D721Med (cell line): Measurements from ENCODE around the gene TMOD2.

Experiments
- DNase-seq: peaks from one replicate; pipeline ENCODE4 v3.0.0; 2011; ENCODE audit warnings: low spot score; ENCODE audit not compliant: insufficient read length
- FAIRE-seq: peaks from 2 replicates; lab custom pipeline; 2011; peaks lifted over from hg19 to GRCh38; lab: Jason Lieb, UNC
- CTCF ChIP-seq: IDR thresholded peaks from 2 replicates; pipeline ENCODE4 v1.5.1; 2012; ENCODE audit warnings: mild to moderate bottlenecking, control low read depth; ENCODE audit not compliant: insufficient read depth; ENCODE audit errors: missing control alignments

The TMOD2 gene

GRCh38 chr15:51714162-51714561, 37.2 kb upstream of the TMOD2 start:
- no peak for TF ChIP-seq CTCF
- no peak for DNase-seq
- no peak for FAIRE-seq

DNA sequence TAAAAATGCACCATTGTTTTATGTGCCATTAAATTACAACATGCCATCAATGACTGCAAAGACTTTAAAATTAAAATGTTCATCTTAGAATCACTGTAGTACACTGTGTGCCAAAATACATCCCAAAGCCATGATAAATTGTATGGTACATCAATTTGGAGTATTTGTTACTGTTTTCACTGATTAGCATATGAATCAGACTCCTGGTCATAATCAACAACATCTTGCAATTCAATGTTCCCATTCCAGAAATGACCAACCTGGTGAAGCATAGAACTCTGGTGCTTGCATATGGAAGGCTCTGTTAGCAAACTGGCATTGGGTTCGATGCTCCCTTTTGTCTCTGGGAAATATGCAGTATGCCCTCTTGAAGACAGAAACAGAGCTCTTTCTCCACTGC, 36.5 kb upstream of the TMOD2 start:
- TF ChIP-seq CTCF, result no peak
- no peak for FAIRE-seq

GRCh38 chr15:51718219-51718618, 33.2 kb upstream of the TMOD2 start:
- DNase-seq (peak; percentile 47), FAIRE-seq (peak; percentile 73)
- TF ChIP-seq CTCF, result no peak

More for the DNA sequence above, 36.5 kb upstream of the TMOD2 start:
- no peak for DNase-seq

DNA sequence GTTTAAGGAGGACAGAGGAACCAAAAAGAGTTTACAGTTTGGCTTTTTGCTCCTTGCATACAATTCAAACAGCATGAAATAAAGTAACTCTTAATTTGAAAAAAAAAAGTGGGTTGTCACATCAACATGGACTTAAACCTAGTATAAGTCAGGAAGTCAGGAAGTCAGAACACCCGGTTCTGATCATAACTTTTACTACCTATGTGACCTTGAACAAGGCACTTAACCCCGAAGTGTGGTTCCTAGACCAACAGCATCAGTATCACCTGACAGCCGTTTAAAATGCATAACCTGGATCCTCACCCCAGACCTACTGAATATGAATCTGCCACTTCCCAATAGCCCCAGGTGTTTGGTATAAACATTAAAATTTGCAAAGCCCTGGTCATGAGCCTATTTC, 32.7 kb upstream of the TMOD2 start:
- no peak for TF ChIP-seq CTCF
- FAIRE-seq (no peak), DNase-seq (no peak)

DNA sequence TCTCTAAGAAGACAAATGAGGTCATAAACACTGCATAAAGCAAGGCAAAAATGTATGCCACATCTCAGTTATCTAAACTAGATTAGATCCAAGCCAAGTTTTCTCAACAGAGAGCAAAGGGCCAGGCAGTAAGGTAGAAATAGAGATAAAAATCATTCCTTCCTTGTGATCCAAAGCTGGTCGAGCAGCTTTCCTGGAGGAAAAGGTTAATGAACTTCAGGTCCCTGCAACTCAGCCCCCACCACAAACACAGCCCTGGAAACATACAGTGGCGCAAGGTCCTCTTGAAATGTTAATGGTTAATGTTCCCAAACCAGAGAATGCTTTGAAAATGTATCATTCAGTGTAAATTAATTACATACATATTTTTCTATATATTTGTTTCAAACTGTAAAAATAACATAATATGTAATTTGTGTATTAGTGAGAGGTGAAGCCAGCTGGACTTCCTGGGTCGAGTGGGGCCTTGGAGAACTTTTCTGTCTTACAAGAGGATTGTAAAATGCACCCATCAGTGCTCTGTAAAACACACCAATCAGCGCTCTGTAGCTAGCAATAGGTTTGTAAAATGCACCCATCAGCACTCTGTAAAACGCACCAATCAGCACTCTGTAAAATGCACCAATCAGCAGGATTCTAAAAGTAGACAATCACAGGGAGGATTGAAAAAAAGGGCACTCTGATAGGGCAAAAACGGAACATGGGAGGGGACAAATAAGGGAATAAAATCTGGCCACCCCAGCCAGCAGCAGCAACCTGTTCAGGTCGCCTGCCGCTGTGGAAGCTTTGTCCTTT, 31.0 kb upstream of the TMOD2 start:
- DNase-seq (no peak), FAIRE-seq (no peak)
- no peak for TF ChIP-seq CTCF

DNA sequence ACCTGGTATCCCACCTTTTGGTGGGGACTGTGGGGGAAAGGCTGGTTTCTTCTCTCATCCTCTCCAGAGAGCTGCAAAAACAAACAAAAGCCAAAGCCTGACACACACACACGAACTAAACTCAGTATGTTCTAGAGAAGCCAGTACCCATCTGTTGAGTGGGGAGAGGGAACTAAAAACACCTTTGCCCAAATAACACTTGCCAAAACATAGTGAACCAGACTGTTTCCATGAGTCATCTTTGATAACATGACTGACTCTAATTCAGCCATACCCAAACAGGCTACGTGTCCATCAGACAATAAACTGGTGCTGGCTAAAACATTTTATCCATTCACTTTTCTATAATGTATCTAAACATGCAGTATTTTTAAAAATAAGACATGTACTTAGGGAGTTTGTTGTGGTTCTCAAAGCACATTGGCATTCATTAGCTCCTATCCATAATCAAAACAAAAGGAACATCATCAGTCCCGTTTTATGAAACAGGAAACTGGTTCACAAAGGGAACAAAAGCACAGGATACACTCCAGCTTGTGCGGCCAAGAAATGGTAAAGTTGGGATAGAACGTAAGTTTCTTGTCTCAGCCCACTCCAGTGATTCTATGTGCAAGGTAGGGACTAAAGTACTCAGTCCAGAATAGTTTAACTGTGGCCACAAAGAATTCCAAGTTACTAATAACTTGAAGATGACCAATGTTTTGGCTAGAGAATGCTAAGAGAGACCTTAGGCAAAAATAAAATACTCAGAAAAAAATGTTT, 30.0 kb upstream of the TMOD2 start:
- TF ChIP-seq CTCF, result no peak
- FAIRE-seq (no peak), DNase-seq (no peak)

DNA sequence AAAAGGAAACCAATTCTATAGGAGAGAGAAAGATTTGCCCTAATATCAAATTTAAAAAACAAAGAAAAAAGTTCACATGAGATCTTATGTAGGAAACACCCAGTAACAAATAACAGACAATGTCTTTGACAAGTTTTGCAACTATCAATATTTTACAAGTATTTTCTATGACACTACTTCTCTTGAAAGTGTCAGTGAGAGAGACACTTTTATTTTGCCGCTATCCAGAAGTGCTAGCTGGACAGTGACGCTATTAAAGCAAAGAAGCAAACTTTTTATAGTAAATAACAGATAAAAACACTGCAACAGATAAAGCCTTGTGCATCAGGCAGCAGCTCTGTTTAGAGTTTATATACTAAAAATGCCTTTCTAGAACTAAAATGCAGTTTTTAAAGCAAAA, 27.2 kb upstream of the TMOD2 start:
- FAIRE-seq (no peak), DNase-seq (no peak)
- TF ChIP-seq CTCF, result no peak
